ENCODE data around the gene CAPSL.
A peak's percentile ranks its signal among the peaks of the same experiment; 100 is the strongest.

CAPSL gene

GRCh38 chr5:35963381-35963843 lies 25.0 kb upstream of the CAPSL start:
- peak; percentile 31 for DNase-seq (ENCODE audit: low read depth)
- no peak overlapping the region for H3K4me3 ChIP-seq (ENCODE audit: low read depth, low read length)
- TF ChIP-seq CTCF (IDR thresholded peaks at IDR 0.05; ENCODE audit: insufficient read depth, low read depth, low read length, missing control alignments), result peak; percentile 36

DNA sequence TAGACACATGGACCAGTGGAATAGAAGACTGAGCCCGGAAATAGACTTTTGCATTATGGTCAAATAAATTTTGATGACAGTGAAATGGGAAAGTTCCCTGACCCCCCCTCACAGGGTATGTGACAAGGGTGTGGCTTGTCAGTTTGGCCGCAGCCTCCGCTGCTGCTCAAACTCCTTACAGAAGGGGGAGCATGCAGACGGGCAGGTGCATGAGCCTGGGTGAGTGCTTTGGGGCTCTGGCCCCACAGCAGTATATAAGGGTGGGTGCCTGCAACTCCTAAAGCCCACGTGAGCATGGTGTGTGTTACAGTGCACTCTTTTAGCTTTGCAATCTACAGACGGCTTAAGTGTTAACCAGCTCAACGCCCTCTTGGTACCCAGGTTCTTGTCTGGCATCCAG lies 21.9 kb upstream of the CAPSL start:
- H3K4me3 ChIP-seq (ENCODE audit: low read depth, low read length), result no peak overlapping the region
- no peak for TF ChIP-seq CTCF (IDR thresholded peaks at IDR 0.05; ENCODE audit: insufficient read depth, low read depth, low read length, missing control alignments)
- DNase-seq (ENCODE audit: low read depth), result no peak

GRCh38 chr5:35956429-35956828 lies 18.0 kb upstream of the CAPSL start:
- DNase-seq (ENCODE audit: low read depth), result no peak
- TF ChIP-seq CTCF (IDR thresholded peaks at IDR 0.05; ENCODE audit: insufficient read depth, low read depth, low read length, missing control alignments), result no peak
- H3K4me3 ChIP-seq (ENCODE audit: low read depth, low read length), result no peak overlapping the region

DNA sequence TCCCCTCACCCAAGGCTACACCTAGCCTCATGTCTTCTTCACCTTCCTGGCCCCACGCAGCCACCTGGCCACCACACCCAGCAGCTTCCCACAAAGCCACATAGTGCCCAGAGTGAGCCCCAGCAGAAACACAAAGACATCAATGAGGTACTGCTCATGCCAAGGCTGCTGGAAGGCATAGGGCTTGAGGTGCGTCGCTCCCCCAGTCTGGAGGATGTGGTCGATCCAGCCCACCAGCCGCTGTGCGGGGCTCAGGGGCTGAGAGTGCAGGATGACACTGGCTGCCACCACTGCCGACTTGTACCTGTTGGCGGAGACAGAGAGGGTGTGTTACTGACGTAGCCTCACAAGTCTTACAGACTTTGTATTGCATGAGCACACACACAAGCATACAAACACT lies 15.8 kb upstream of the CAPSL start:
- DNase-seq (ENCODE audit: low read depth), result no peak
- no peak for TF ChIP-seq CTCF (IDR thresholded peaks at IDR 0.05; ENCODE audit: insufficient read depth, low read depth, low read length, missing control alignments)
- H3K4me3 ChIP-seq (ENCODE audit: low read depth, low read length), result no peak overlapping the region

DNA sequence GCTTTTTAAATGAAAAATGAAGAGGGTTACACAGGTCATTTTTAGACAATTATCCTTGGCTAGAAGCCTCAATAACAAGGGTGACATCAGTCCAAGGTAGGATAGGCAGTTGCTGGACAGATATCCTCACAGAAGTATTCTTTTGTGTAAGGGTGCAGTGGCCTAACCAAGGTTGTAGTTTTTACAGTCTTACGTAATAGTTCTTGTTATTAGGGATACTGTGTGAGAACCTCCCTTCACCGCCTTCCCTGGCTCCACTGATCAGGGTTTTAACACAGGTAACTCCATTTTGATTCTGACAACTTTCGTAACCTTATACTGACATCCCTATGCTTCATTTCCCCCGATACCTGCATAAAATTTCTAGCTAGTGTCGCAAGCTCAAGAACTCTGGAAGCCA lies 8.7 kb upstream of the CAPSL start:
- no peak for TF ChIP-seq CTCF (IDR thresholded peaks at IDR 0.05; ENCODE audit: insufficient read depth, low read depth, low read length, missing control alignments)
- DNase-seq (ENCODE audit: low read depth), result no peak
- H3K4me3 ChIP-seq (ENCODE audit: low read depth, low read length), result no peak overlapping the region

DNA sequence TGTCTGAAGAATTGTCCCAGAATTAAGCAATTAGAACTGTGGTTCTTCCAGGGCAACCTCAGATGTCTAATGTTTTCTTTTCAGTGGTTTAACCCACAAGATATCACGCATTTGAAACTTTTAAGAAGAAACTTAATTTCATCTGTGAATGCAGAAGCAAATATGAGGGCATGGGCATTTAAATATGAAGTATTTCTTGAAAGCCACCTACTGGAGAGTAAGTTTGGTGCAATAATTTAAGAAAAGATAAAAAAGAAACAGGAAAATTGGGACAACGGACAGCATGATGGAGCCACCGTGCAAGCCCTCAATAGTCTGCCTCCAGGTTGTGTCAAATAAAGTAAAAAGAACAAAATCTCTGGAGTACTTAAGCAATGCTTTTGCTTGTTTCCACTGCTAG lies 1.2 kb upstream of the CAPSL start:
- H3K4me3 ChIP-seq (ENCODE audit: low read depth, low read length), result no peak overlapping the region
- no peak for DNase-seq (ENCODE audit: low read depth)
- no peak for TF ChIP-seq CTCF (IDR thresholded peaks at IDR 0.05; ENCODE audit: insufficient read depth, low read depth, low read length, missing control alignments)

DNA sequence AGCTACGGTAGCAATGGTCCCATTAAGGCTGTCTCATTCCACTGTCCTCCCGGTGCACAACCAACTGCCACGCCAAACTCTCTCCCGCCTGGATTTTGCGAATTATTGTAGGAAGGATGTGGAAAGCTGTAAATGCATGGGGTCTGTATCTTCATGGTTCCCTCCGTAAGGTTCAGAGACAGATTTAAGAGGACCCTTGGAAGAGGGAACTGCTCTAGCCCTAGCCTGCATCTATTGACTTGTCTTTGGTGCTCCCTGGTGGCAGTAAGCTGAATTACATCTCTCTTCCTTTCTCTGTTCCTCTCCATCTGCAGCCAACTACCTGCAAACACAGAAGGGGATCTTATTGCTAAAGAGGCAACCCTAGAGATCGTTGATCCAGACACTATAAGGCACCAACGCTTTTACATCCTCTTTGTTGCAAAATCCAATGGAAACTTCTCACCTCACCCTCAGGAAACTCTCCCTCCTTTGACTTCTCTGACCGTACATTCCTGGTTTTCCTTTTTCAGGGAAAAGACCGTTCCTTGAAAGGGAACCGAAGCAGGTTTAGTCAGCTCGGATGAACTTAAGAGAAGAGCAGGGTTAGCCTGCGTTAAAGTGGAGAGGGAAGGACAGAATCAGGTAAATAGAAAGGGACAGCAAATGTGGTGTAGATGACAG lies 11.9 kb downstream of the CAPSL start:
- peak; percentile 68 for DNase-seq (ENCODE audit: low read depth)
- peak; percentile 82 for TF ChIP-seq CTCF (IDR thresholded peaks at IDR 0.05; ENCODE audit: insufficient read depth, low read depth, low read length, missing control alignments)
- H3K4me3 ChIP-seq (ENCODE audit: low read depth, low read length), result no peak overlapping the region

Measured in GM12865 (cell line).